Right ventricle myocardium inferior (tissue), 1 donor: ENCODE results near the gene DIS3L2. TPM values are rescaled to one million over a fixed set of nuclear protein-coding genes. Genes with fewer than 3 reads are reported as not detected.
"Not testable (repeated sequence)": the region's sequence is repeated elsewhere in the genome, so short reads cannot be mapped to it uniquely, and the experiment has no call there.

ENCODE experiments used
- ATAC-seq: fragments of 200-7000 bp; cut with Tn5 transposase; one replicate; pipeline ENCODE4 v1.9.1; 2020; ENCODE audit warnings: mild to moderate bottlenecking, moderate library complexity
- DNase-seq: peaks from one replicate; pipeline ENCODE4 v3.0.0; 2021; ENCODE audit errors: missing footprints
- intact Hi-C: fragments of 100-400 bp; cut with DNase I; formaldehyde crosslinking; loops from one replicate; pipeline ENCODE4 v1.11.0; 2022
- total RNA-seq: library from RNA; stranded (reverse); fragmentation: NEBNext Ultra II Directional; extraction: Animal tissue kit (Norgen Biotek cat#: 25700); gene quantifications from one replicate; pipeline ENCODE4 v1.2.1, GENCODE V29; 2021
- donor health status: DM: no; HTN: yes; CAD: no; lungs with severe emphysema.

DIS3L2 gene
- total RNA-seq, 1 donor from 2014 or later: 16.9 TPM

GRCh38 chr2:232336241-232336736 lies 374.8 kb downstream of the DIS3L2 start:
- DNase-seq (peak; percentile 31), ATAC-seq (no peak)
- intact Hi-C loops: no loop called here

GRCh38 chr2:232336981-232337720 lies 375.6 kb downstream of the DIS3L2 start:
- intact Hi-C loops: no loop called here
- DNase-seq (peak; percentile 28), ATAC-seq (no peak)

GRCh38 chr2:232338094-232338758 lies 376.7 kb downstream of the DIS3L2 start:
- DNase-seq, ATAC-seq, intact Hi-C loops: not testable (repeated sequence)

GRCh38 chr2:232338759-232339106 lies 377.2 kb downstream of the DIS3L2 start:
- DNase-seq (peak; percentile 60), ATAC-seq (no peak)
- intact Hi-C loops: no loop called here

- no peak for ATAC-seq
- DNase-seq: peak; percentile 26
- intact Hi-C loops: no loop called here
These were observed 377.9 kb downstream of the DIS3L2 start for GRCh38 chr2:232339121-232340081.

GRCh38 chr2:232340171-232340935 lies 378.8 kb downstream of the DIS3L2 start:
- intact Hi-C loops: no loop called here
- DNase-seq (peak; percentile 32), ATAC-seq (no peak)

GRCh38 chr2:232341061-232341738 lies 379.7 kb downstream of the DIS3L2 start:
- intact Hi-C loops: no loop called here
- ATAC-seq (no peak), DNase-seq (no peak)

GRCh38 chr2:232341739-232342126 lies 380.2 kb downstream of the DIS3L2 start:
- DNase-seq (peak; percentile 31), ATAC-seq (no peak)
- intact Hi-C loops: no loop called here

- ATAC-seq (no peak), DNase-seq (peak; percentile 39)
- intact Hi-C loops: no loop called here
These were observed 381.4 kb downstream of the DIS3L2 start for GRCh38 chr2:232342635-232343565.

- DNase-seq (no peak), ATAC-seq (no peak)
- intact Hi-C loops: no loop called here
These were observed 382.3 kb downstream of the DIS3L2 start for GRCh38 chr2:232343821-232344220.

GRCh38 chr2:232345251-232345650 lies 383.7 kb downstream of the DIS3L2 start:
- DNase-seq (peak; percentile 21), ATAC-seq (no peak)
- intact Hi-C loops: no loop called here

- no peak for ATAC-seq
- DNase-seq: no peak
- intact Hi-C loops: no loop called here
These were observed 385.9 kb downstream of the DIS3L2 start for GRCh38 chr2:232347369-232347768.

- intact Hi-C loops: no loop called here
- DNase-seq (no peak), ATAC-seq (no peak)
These were observed 387.4 kb downstream of the DIS3L2 start for GRCh38 chr2:232348936-232349335.

- intact Hi-C loops: no loop called here
- DNase-seq (no peak), ATAC-seq (no peak)
These were observed 388.0 kb downstream of the DIS3L2 start for GRCh38 chr2:232349546-232349945.

- no peak for ATAC-seq
- intact Hi-C loops: no loop called here
- DNase-seq: peak; percentile 57
These were observed 388.6 kb downstream of the DIS3L2 start for GRCh38 chr2:232349946-232350635.
